WI38 (cell line): Measurements from ENCODE around the gene TSKU.

Experiments used
- H3K4me3 ChIP-seq: 2 replicates; pipeline ENCODE4 v1.5.1; 2011; ENCODE audit warnings: low read depth, mild to moderate bottlenecking, control low read depth, low read length
- CTCF ChIP-seq: IDR thresholded peaks from 2 replicates; pipeline ENCODE4 v1.5.1; 2012; ENCODE audit warnings: low read depth, mild to moderate bottlenecking, control low read depth, low read length

TSKU gene

GRCh38 chr11:76796511-76797198 is 13.5 kb downstream of the TSKU start:
- no peak overlapping the region for H3K4me3 ChIP-seq
- no peak for TF ChIP-seq CTCF

- no peak for TF ChIP-seq CTCF
These were observed 14.4 kb downstream of the TSKU start for GRCh38 chr11:76797341-76798201.

GRCh38 chr11:76798202-76798581 is 15.0 kb downstream of the TSKU start:
- no peak overlapping the region for H3K4me3 ChIP-seq
- no peak for TF ChIP-seq CTCF

More at GRCh38 chr11:76797341-76798201, 14.4 kb downstream of the TSKU start:
- no peak overlapping the region for H3K4me3 ChIP-seq

GRCh38 chr11:76798671-76799065 is 15.5 kb downstream of the TSKU start:
- no peak overlapping the region for H3K4me3 ChIP-seq
- no peak for TF ChIP-seq CTCF

- no peak overlapping the region for H3K4me3 ChIP-seq
- peak; percentile 87 for TF ChIP-seq CTCF
These were observed 16.1 kb downstream of the TSKU start for GRCh38 chr11:76799066-76799804.

- H3K4me3 ChIP-seq, result no peak overlapping the region
- TF ChIP-seq CTCF, result no peak
These were observed 17.5 kb downstream of the TSKU start for GRCh38 chr11:76800466-76801200.
